Activated CD8-positive, alpha-beta memory T cell treated with anti-CD3 and anti-CD28 coated beads, Interleukin-2, amount 50 U/mL, for 1 hour (primary cell): Measurements from ENCODE around the gene ILDR1.

Source experiments
- DNase-seq: peaks from one replicate; pipeline ENCODE4 v3.0.0-alpha.2; 2020; ENCODE audit errors: extremely low read depth

The ILDR1 gene

GRCh38 chr3:122014741-122015140 lies 7.3 kb downstream of the ILDR1 start:
- no peak for DNase-seq

- DNase-seq = no peak
These were observed 8.6 kb downstream of the ILDR1 start for GRCh38 chr3:122013448-122013925.

- no peak for DNase-seq
These were observed 9.2 kb downstream of the ILDR1 start for GRCh38 chr3:122012821-122013220.

GRCh38 chr3:122011396-122011795 lies 10.7 kb downstream of the ILDR1 start:
- no peak for DNase-seq

GRCh38 chr3:122010506-122010905 lies 11.5 kb downstream of the ILDR1 start:
- no peak for DNase-seq

GRCh38 chr3:122008166-122008565 lies 13.9 kb downstream of the ILDR1 start:
- DNase-seq = no peak

- DNase-seq = no peak
These were observed 15.8 kb downstream of the ILDR1 start for GRCh38 chr3:122006267-122006666.

GRCh38 chr3:122004991-122005565 lies 17.0 kb downstream of the ILDR1 start:
- DNase-seq = no peak

GRCh38 chr3:122004107-122004506 lies 17.9 kb downstream of the ILDR1 start:
- DNase-seq = no peak

- no peak for DNase-seq
These were observed 18.4 kb downstream of the ILDR1 start for GRCh38 chr3:122003606-122004005.

- no peak for DNase-seq
These were observed 18.9 kb downstream of the ILDR1 start for GRCh38 chr3:122003112-122003511.

GRCh38 chr3:122002611-122003010 lies 19.4 kb downstream of the ILDR1 start:
- DNase-seq = no peak

GRCh38 chr3:122001892-122002291 lies 20.2 kb downstream of the ILDR1 start:
- no peak for DNase-seq

- no peak for DNase-seq
These were observed 21.0 kb downstream of the ILDR1 start for GRCh38 chr3:122000936-122001605.

- no peak for DNase-seq
These were observed 22.1 kb downstream of the ILDR1 start for GRCh38 chr3:121999931-122000330.

- DNase-seq = no peak
These were observed 23.2 kb downstream of the ILDR1 start for GRCh38 chr3:121998611-121999473.

- no peak for DNase-seq
These were observed 23.9 kb downstream of the ILDR1 start for GRCh38 chr3:121998030-121998580.

GRCh38 chr3:121997372-121997771 lies 24.7 kb downstream of the ILDR1 start:
- no peak for DNase-seq

- no peak for DNase-seq
These were observed 25.6 kb downstream of the ILDR1 start for GRCh38 chr3:121996441-121996840.

GRCh38 chr3:121995161-121996137 lies 26.6 kb downstream of the ILDR1 start:
- peak; percentile 1 for DNase-seq

- no peak for DNase-seq
These were observed 27.5 kb downstream of the ILDR1 start for GRCh38 chr3:121994551-121994950.
